Neural cell (in vitro differentiated cells): ENCODE data around the gene SLC37A2. TPM values are rescaled to one million over a fixed set of nuclear protein-coding genes. Genes with fewer than 3 reads are reported as not detected.

Experiments used
- H2AFZ ChIP-seq: fragments of 200-600, 300-800 bp; sonication (generic), shearing (Covaris generic); 2 replicates; pipeline ENCODE4 v1.6.0; 2014; ENCODE audit warnings: low read depth, mild to moderate bottlenecking, antibody characterized with exemption, low read length, moderate library complexity
- H3F3A ChIP-seq: fragments of 200-600 bp; shearing (Covaris generic); 2 replicates; pipeline ENCODE4 v1.6.1; 2016; ENCODE audit warnings: mild to moderate bottlenecking, moderate library complexity, mixed read lengths, antibody characterized with exemption, low read length; ENCODE audit not compliant: insufficient read depth, poor library complexity, severe bottlenecking
- H3K27ac ChIP-seq: fragments of 200-600, 300-800 bp; sonication (generic), shearing (Covaris generic); 2 replicates; pipeline ENCODE4 v1.5.1; 2014; ENCODE audit warnings: mild to moderate bottlenecking, low read length, moderate library complexity
- H3K27me3 ChIP-seq: fragments of 300-800, 200-600 bp; sonication (generic), shearing (Covaris generic); 2 replicates; pipeline ENCODE4 v1.6.0; 2014; ENCODE audit warnings: mild to moderate bottlenecking, low read depth, low read length, moderate library complexity; ENCODE audit not compliant: insufficient read depth
- H3K36me3 ChIP-seq: fragments of 300-800, 200-600 bp; sonication (generic), shearing (Covaris generic); 2 replicates; pipeline ENCODE4 v1.5.1; 2014; ENCODE audit warnings: mild to moderate bottlenecking, antibody characterized with exemption, low read length, moderate library complexity; ENCODE audit not compliant: insufficient read depth
- H3K4me2 ChIP-seq: fragments of 300-800, 200-600 bp; sonication (generic), shearing (Covaris generic); 2 replicates; pipeline ENCODE4 v1.6.0; 2014; ENCODE audit warnings: mild to moderate bottlenecking, low read length
- H3K4me3 ChIP-seq: fragments of 300-800, 200-600 bp; sonication (generic), shearing (Covaris generic); 2 replicates; pipeline ENCODE4 v1.5.1; 2014; ENCODE audit warnings: mild to moderate bottlenecking, low read length, moderate library complexity
- H3K79me2 ChIP-seq: fragments of 200-600 bp; shearing (Covaris generic); replicated peaks from 2 replicates; pipeline ENCODE4 v1.6.0; 2014; ENCODE audit warnings: mild to moderate bottlenecking, low read length, moderate library complexity; ENCODE audit not compliant: insufficient read depth
- H3K9ac ChIP-seq: fragments of 300-800, 200-600 bp; sonication (generic), shearing (Covaris generic); 2 replicates; pipeline ENCODE4 v1.6.1; 2016; ENCODE audit warnings: mild to moderate bottlenecking, low read length, mixed read lengths
- H3K9me2 ChIP-seq: fragments of 200-600 bp; shearing (Covaris generic); 2 replicates; pipeline ENCODE4 v1.6.1; 2016; ENCODE audit warnings: mild to moderate bottlenecking, low read length, mixed read lengths; ENCODE audit not compliant: insufficient read depth
- H3K9me3 ChIP-seq: fragments of 200-600, 300-800 bp; sonication (generic), shearing (Covaris generic); 2 replicates; pipeline ENCODE4 v1.6.1; 2016; ENCODE audit warnings: mild to moderate bottlenecking, mixed run types, low read length, moderate library complexity, mixed read lengths
- H4K20me1 ChIP-seq: fragments of 200-600 bp; shearing (Covaris generic); 2 replicates; pipeline ENCODE4 v1.6.1; 2016; ENCODE audit warnings: mild to moderate bottlenecking, mixed run types; ENCODE audit not compliant: insufficient read depth
- CTCF ChIP-seq: fragments of 450-650 bp; IDR thresholded peaks from 2 replicates; pipeline ENCODE4 v1.5.1; 2014; ENCODE audit warnings: antibody characterized with exemption, mild to moderate bottlenecking, moderate library complexity; ENCODE audit not compliant: poor library complexity, severe bottlenecking
- EP300 ChIP-seq: fragments of 450-650 bp; conservative IDR thresholded peaks from 2 replicates; pipeline ENCODE4 v1.6.1; 2014; ENCODE audit warnings: antibody characterized with exemption, mild to moderate bottlenecking, moderate library complexity; ENCODE audit not compliant: poor library complexity, severe bottlenecking
- EZH2 ChIP-seq: fragments of 200-600, 300-800 bp; shearing (Covaris generic), sonication (generic); IDR thresholded peaks from 2 replicates; pipeline ENCODE4 v1.6.1; 2014; ENCODE audit warnings: antibody characterized with exemption, low read length, borderline replicate concordance, mild to moderate bottlenecking; ENCODE audit not compliant: insufficient read depth, poor library complexity, severe bottlenecking
- MXI1 ChIP-seq: fragments of 450-650 bp; conservative IDR thresholded peaks from 2 replicates; pipeline ENCODE4 v1.6.1; 2014; ENCODE audit warnings: antibody characterized with exemption, mild to moderate bottlenecking; ENCODE audit not compliant: poor library complexity, severe bottlenecking
- POLR2AphosphoS5 ChIP-seq: IDR thresholded peaks from 2 replicates; pipeline ENCODE4 v1.6.1; 2012
- RAD21 ChIP-seq: fragments of 450-650 bp; conservative IDR thresholded peaks from 2 replicates; pipeline ENCODE4 v1.6.1; 2014; ENCODE audit warnings: antibody characterized with exemption, mild to moderate bottlenecking, moderate library complexity
- REST ChIP-seq: IDR thresholded peaks from 2 replicates; pipeline ENCODE4 v1.6.1; 2012; ENCODE audit warnings: borderline replicate concordance
- SMC3 ChIP-seq: fragments of 450-650 bp; conservative IDR thresholded peaks from 2 replicates; pipeline ENCODE4 v1.6.1; 2014; ENCODE audit warnings: antibody characterized with exemption, mild to moderate bottlenecking, moderate library complexity; ENCODE audit not compliant: poor library complexity
- TAF1 ChIP-seq: IDR thresholded peaks from 2 replicates; pipeline ENCODE4 v1.6.1; 2012; ENCODE audit warnings: low read depth
- polyA plus RNA-seq: library from polyadenylated mRNA; depleted of rRNA; stranded (reverse); fragments of >200 nt; gene quantifications from 2 replicates; pipeline ENCODE4 v1.2.3, GENCODE V29; 2014

Gene SLC37A2
- polyA plus RNA-seq, 1 donor from 2014 or later = 0.12 TPM

- TF ChIP-seq REST (no peak), EZH2 (no peak), EP300 (no peak), SMC3 (no peak), MXI1 (no peak), POLR2AphosphoS5 (no peak), CTCF (no peak), RAD21 (no peak), TAF1 (no peak)
- H3K4me3 ChIP-seq = no peak overlapping the region
- no peak overlapping the region for H3K27ac ChIP-seq
- no peak overlapping the region for H3K9ac ChIP-seq
- no peaks in the 10 kb centered on the region for H3K36me3 ChIP-seq
- no peaks in the 10 kb centered on the region for H3F3A ChIP-seq
- H4K20me1 ChIP-seq = no peaks in the 10 kb centered on the region
- H3K4me2 ChIP-seq = no peak overlapping the region
- no peaks in the 10 kb centered on the region for H3K79me2 ChIP-seq
- H3K9me2 ChIP-seq = no peaks in the 10 kb centered on the region
- H3K27me3 ChIP-seq = no peaks in the 10 kb centered on the region
- no peaks in the 10 kb centered on the region for H3K9me3 ChIP-seq
- no peak overlapping the region for H2AFZ ChIP-seq
These were observed 12.1 kb downstream of the SLC37A2 start for GRCh38 chr11:125075242-125075625.

- Histone ChIP-seq H3K4me2 (no peak overlapping the region), H4K20me1 (no peaks in the 10 kb centered on the region), H3K36me3 (no peaks in the 10 kb centered on the region), H3F3A (no peaks in the 10 kb centered on the region), H3K9me3 (no peaks in the 10 kb centered on the region), H3K9me2 (no peaks in the 10 kb centered on the region), H3K27me3 (no peaks in the 10 kb centered on the region), H3K4me3 (no peak overlapping the region), H3K27ac (no peak overlapping the region), H3K9ac (no peak overlapping the region), H3K79me2 (no peaks in the 10 kb centered on the region), H2AFZ (no peak overlapping the region)
- TF ChIP-seq SMC3 = no peak
- TF ChIP-seq REST = no peak
- TF ChIP-seq EP300 = no peak
- TF ChIP-seq RAD21 = no peak
- no peak for TF ChIP-seq MXI1
- no peak for TF ChIP-seq EZH2
- no peak for TF ChIP-seq POLR2AphosphoS5
- TF ChIP-seq TAF1 = no peak
- TF ChIP-seq CTCF = no peak
These were observed 12.8 kb downstream of the SLC37A2 start for GRCh38 chr11:125075900-125076317.
